H1 (cell line): Measurements from ENCODE around the gene UFC1. TPM values are rescaled to one million over a fixed set of nuclear protein-coding genes. Genes with fewer than 3 reads are reported as not detected.

ENCODE experiments used
- CTCF ChIA-PET: fragments of 300-600 bp; sonication (Branson Sonifier 250); formaldehyde crosslinking; loops from one replicate; lab custom pipeline; 2021; ENCODE audit not compliant: partially characterized antibody; lab: Charles Lee
- POLR2A ChIA-PET: fragments of 300-600 bp; sonication (Branson Sonifier 250); formaldehyde crosslinking; loops from one replicate; lab custom pipeline; 2021; ENCODE audit warnings: inconsistent platforms; ENCODE audit not compliant: partially characterized antibody; lab: Charles Lee
- DNase-seq, 2 experiments: peaks; one replicate each; pipeline versions ENCODE4 v3.0.0 to v3.0.0-alpha.2; 2010 to 2022; ENCODE audit warnings: low spot score in 2 of 2, low read depth in 1 of 2, mixed read lengths in 1 of 2
- FAIRE-seq: peaks from 2 replicates; lab custom pipeline; 2011; peaks lifted over from hg19 to GRCh38; lab: Jason Lieb, UNC
- H2AFZ ChIP-seq: 2 replicates; pipeline ENCODE4 v1.8.1; 2012; ENCODE audit warnings: low read length, inconsistent platforms
- H2AK5ac ChIP-seq: 2 replicates; pipeline ENCODE4 v1.6.1; 2013; ENCODE audit warnings: low read depth, low read length
- H2BK120ac ChIP-seq: replicated peaks from 2 replicates; pipeline ENCODE3; 2013; ENCODE audit warnings: low read depth, low read length, inconsistent platforms
- H2BK12ac ChIP-seq: 2 replicates; pipeline ENCODE4 v1.6.1; 2013; ENCODE audit warnings: low read depth, low read length
- H2BK15ac ChIP-seq: 2 replicates; pipeline ENCODE4 v1.6.1; 2013; ENCODE audit warnings: low read length
- H2BK20ac ChIP-seq: 2 replicates; pipeline ENCODE4 v1.6.1; 2013; ENCODE audit warnings: low read length
- H2BK5ac ChIP-seq: 2 replicates; pipeline ENCODE4 v1.6.1; 2013; ENCODE audit warnings: low read depth, low read length
- H3K14ac ChIP-seq: 2 replicates; pipeline ENCODE4 v1.6.1; 2013; ENCODE audit warnings: inconsistent platforms; ENCODE audit not compliant: insufficient read length
- H3K18ac ChIP-seq: 2 replicates; pipeline ENCODE4 v1.6.1; 2013; ENCODE audit warnings: low read length; ENCODE audit errors: extremely low read depth
- H3K23ac ChIP-seq: 2 replicates; pipeline ENCODE4 v1.6.1; 2013; ENCODE audit warnings: inconsistent platforms; ENCODE audit not compliant: insufficient read length
- H3K23me2 ChIP-seq: 2 replicates; pipeline ENCODE4 v1.6.1; 2013; ENCODE audit warnings: low read depth, low read length
- H3K27ac ChIP-seq: 2 replicates; pipeline ENCODE4 v1.6.1; 2011; ENCODE audit warnings: low read depth, low read length, inconsistent platforms
- H3K27me3 ChIP-seq, 4 experiments: replicated peaks in 1 of 4; 1 replicate in 1 of 4; 2 replicates in 3 of 4; pipeline versions ENCODE4 v1.6.1 to v1.8.1; 2011 to 2013; ENCODE audit warnings: low read length in 3 of 4, mild to moderate bottlenecking in 3 of 4, inconsistent platforms in 2 of 4, mixed read lengths in 2 of 4, moderate library complexity in 1 of 4; ENCODE audit not compliant: control insufficient read depth in 3 of 4, insufficient read depth in 3 of 4; ENCODE audit errors: extremely low read depth in 1 of 4
- H3K36me3 ChIP-seq, 4 experiments: 2 replicates each; pipeline versions ENCODE4 v1.6.1 to v1.8.1; 2011 to 2013; ENCODE audit warnings: mild to moderate bottlenecking in 4 of 4, low read length in 3 of 4, moderate library complexity in 2 of 4, control low read depth in 1 of 4, inconsistent platforms in 1 of 4; ENCODE audit not compliant: insufficient read depth in 4 of 4, control insufficient read depth in 2 of 4
- H3K4ac ChIP-seq: replicated peaks from 2 replicates; pipeline ENCODE3; 2013; ENCODE audit warnings: low read length, low read depth, mixed read lengths, inconsistent platforms; ENCODE audit not compliant: insufficient read length
- H3K4me1 ChIP-seq, 4 experiments: replicated peaks in 1 of 4; 1 replicate in 1 of 4; 2 replicates in 3 of 4; pipeline versions ENCODE4 v1.6.1 to v1.8.1; 2011 to 2013; ENCODE audit warnings: low read length in 3 of 4, inconsistent platforms in 2 of 4, mixed read lengths in 1 of 4; ENCODE audit not compliant: insufficient read depth in 4 of 4, control insufficient read depth in 3 of 4
- H3K4me2 ChIP-seq, 2 experiments: 2 replicates each; pipeline versions ENCODE4 v1.6.1 to v1.8.1; 2011 to 2013; ENCODE audit warnings: low read depth in 2 of 2, low read length in 2 of 2, control low read depth in 1 of 2, inconsistent platforms in 1 of 2, mild to moderate bottlenecking in 1 of 2; ENCODE audit not compliant: insufficient read depth in 1 of 2
- H3K4me3 ChIP-seq, 4 experiments: fragments of 200-600, 300-600 bp in 1 of 4; sonication (generic), shearing (Covaris generic), sonication (Bioruptor Twin) in 1 of 4; 2 replicates each; pipeline versions ENCODE4 v1.5.1 to v1.8.1; 2011 to 2016; ENCODE audit warnings: low read length in 4 of 4, low read depth in 3 of 4, control low read depth in 2 of 4, inconsistent platforms in 2 of 4, mild to moderate bottlenecking in 2 of 4, mixed read lengths in 1 of 4, moderate library complexity in 1 of 4; ENCODE audit not compliant: insufficient read depth in 2 of 4; ENCODE audit errors: extremely low read depth in 1 of 4
- H3K56ac ChIP-seq: replicated peaks from 2 replicates; pipeline ENCODE3; 2013; ENCODE audit warnings: low read depth, mild to moderate bottlenecking, mixed read lengths, low read length, inconsistent platforms; ENCODE audit not compliant: insufficient read length
- H3K79me1 ChIP-seq: 2 replicates; pipeline ENCODE4 v1.6.1; 2013; ENCODE audit warnings: low read depth, low read length, control low read depth
- H3K79me2 ChIP-seq, 2 experiments: 2 replicates each; pipeline versions ENCODE4 v1.6.1 to v1.8.1; 2012 to 2013; ENCODE audit warnings: low read length in 2 of 2, mild to moderate bottlenecking in 2 of 2, inconsistent platforms in 1 of 2; ENCODE audit not compliant: insufficient read depth in 2 of 2, control insufficient read depth in 1 of 2
- H3K9ac ChIP-seq, 4 experiments: replicated peaks in 1 of 4; 1 replicate in 1 of 4; 2 replicates in 3 of 4; pipeline versions ENCODE4 v1.6.1 to v1.8.1; 2011 to 2013; ENCODE audit warnings: low read depth in 3 of 4, low read length in 3 of 4, control low read depth in 2 of 4, mild to moderate bottlenecking in 2 of 4, moderate library complexity in 2 of 4, inconsistent platforms in 1 of 4; ENCODE audit errors: extremely low read depth in 1 of 4
- H3K9me3 ChIP-seq, 2 experiments: 2 replicates each; pipeline versions ENCODE4 v1.6.1 to v1.8.1; 2012 to 2013; ENCODE audit warnings: mild to moderate bottlenecking in 2 of 2, moderate library complexity in 2 of 2, control low read depth in 1 of 2, inconsistent platforms in 1 of 2, low read depth in 1 of 2, low read length in 1 of 2, mixed read lengths in 1 of 2; ENCODE audit not compliant: insufficient read depth in 2 of 2
- H4K20me1 ChIP-seq, 2 experiments: replicated peaks in 1 of 2; 2 replicates each; pipeline versions ENCODE3 to v1.8.1; 2011 to 2013; ENCODE audit warnings: inconsistent platforms in 2 of 2, low read length in 2 of 2, mild to moderate bottlenecking in 1 of 2; ENCODE audit not compliant: insufficient read depth in 2 of 2, control insufficient read depth in 1 of 2
- H4K5ac ChIP-seq: 2 replicates; pipeline ENCODE4 v1.6.1; 2013; ENCODE audit warnings: low read length, low read depth, mixed read lengths, inconsistent platforms; ENCODE audit not compliant: insufficient read length
- H4K8ac ChIP-seq: 2 replicates; pipeline ENCODE4 v1.8.0; 2013; ENCODE audit warnings: mild to moderate bottlenecking, moderate library complexity, low read length, inconsistent platforms; ENCODE audit not compliant: insufficient read depth; ENCODE audit errors: extremely low read depth
- H4K91ac ChIP-seq: replicated peaks from 2 replicates; pipeline ENCODE3; 2013; ENCODE audit warnings: low read length, mixed read lengths, inconsistent platforms; ENCODE audit not compliant: insufficient read length
- CBX5 ChIP-seq: fragments of 300-800, 300-1000 bp; sonication (generic); IDR thresholded peaks from 2 replicates; pipeline ENCODE4 v1.7.1; 2016; ENCODE audit warnings: antibody characterized with exemption, low read length, low read depth
- CHD2 ChIP-seq: IDR thresholded peaks from 2 replicates; pipeline ENCODE4 v1.6.1; 2012; ENCODE audit warnings: low read length, improper control_type of control experiment
- CTBP2 ChIP-seq: IDR thresholded peaks from 2 replicates; pipeline ENCODE4 v1.7.0; 2011; ENCODE audit warnings: borderline replicate concordance, mild to moderate bottlenecking, moderate library complexity, mixed read lengths, low read length; ENCODE audit not compliant: insufficient read depth, insufficient read length
- HDAC6 ChIP-seq: IDR thresholded peaks from one replicate; pipeline ENCODE4 v1.7.1; 2012; ENCODE audit warnings: low read depth, mild to moderate bottlenecking, inconsistent platforms, low read length, moderate library complexity
- NANOG ChIP-seq: IDR thresholded peaks from 2 replicates; pipeline ENCODE4 v1.6.1; 2011; ENCODE audit warnings: low read length, low read depth, mild to moderate bottlenecking, inconsistent platforms; ENCODE audit not compliant: insufficient read depth, poor library complexity, severe bottlenecking
- RNF2 ChIP-seq: fragments of 200-900, 300-1000 bp; sonication (generic); IDR thresholded peaks from 2 replicates; pipeline ENCODE4 v1.7.1; 2016; ENCODE audit warnings: borderline replicate concordance, low read depth, mild to moderate bottlenecking, antibody characterized with exemption, low read length; ENCODE audit not compliant: poor library complexity, severe bottlenecking; ENCODE audit errors: missing control alignments
- SAP30 ChIP-seq: fragments of 300-600 bp; sonication (generic); IDR thresholded peaks from 2 replicates; pipeline ENCODE4 v1.7.1; 2012; ENCODE audit warnings: low read length, moderate library complexity, mild to moderate bottlenecking, inconsistent platforms; ENCODE audit not compliant: insufficient read depth, insufficient replicate concordance
- SP4 ChIP-seq: IDR thresholded peaks from 2 replicates; pipeline ENCODE4 v1.6.1; 2012; ENCODE audit warnings: low read length, inconsistent platforms
- TEAD4 ChIP-seq: IDR thresholded peaks from 2 replicates; pipeline ENCODE4 v1.6.1; 2012; ENCODE audit warnings: low read depth, low read length, inconsistent platforms, mixed read lengths
- WGBS, 2 experiments: shearing (Covaris generic) in 1 of 2; methylation state at CpG; one replicate each; pipeline versions ENCODE4 v1.1.6 to v1.1.7; 2013 to 2015; ENCODE audit warnings: low lambda C conversion rate in 2 of 2, mixed read lengths in 2 of 2, inconsistent platforms in 1 of 2, low coverage in 1 of 2, missing lambda C conversion rate in 1 of 2; ENCODE audit not compliant: insufficient replicate concordance in 2 of 2, insufficient coverage in 1 of 2, insufficient read length in 1 of 2; ENCODE audit errors: extremely low coverage in 1 of 2, missing lambda C conversion rate in 1 of 2; 5-methylcytosine and 5-hydroxymethylcytosine counted together
- polyA plus RNA-seq, 7 experiments: library from polyadenylated mRNA; depleted of rRNA in 3 of 7; stranded (reverse) in 5 of 7; unstranded in 2 of 7; fragments of >200 nt in 5 of 7; fragments of 200-250 nt in 2 of 7; gene quantifications; 1 replicate in 5 of 7; 2 replicates in 1 of 7; 4 replicates in 1 of 7; pipeline versions ENCODE4 v1.2.1 to v1.2.3, GENCODE V29; 2011 to 2013; ENCODE audit warnings: missing spikeins in 2 of 7, mixed read lengths in 2 of 7
- total RNA-seq: library from RNA; stranded (reverse); fragmentation: NEBNext Ultra II Directional; extraction: Animal tissue kit (Norgen Biotek cat#: 25700); gene quantifications from 2 replicates; pipeline ENCODE4 v1.2.1, GENCODE V29; 2021
- TF ChIP-seq, protein P1 (sequence below), 3 experiments: IDR thresholded peaks; 1 replicate in 2 of 3; 2 replicates in 1 of 3; pipeline versions ENCODE4 v1.5.1 to v1.6.1; 2011; ENCODE audit warnings: low read length in 3 of 3, mild to moderate bottlenecking in 3 of 3, inconsistent platforms in 2 of 3, low read depth in 1 of 3, moderate library complexity in 1 of 3; ENCODE audit not compliant: insufficient read depth in 1 of 3; ENCODE audit errors: control extremely low read depth in 1 of 3

The UFC1 gene
- total and polyA plus RNA-seq, 2 of the 8 experiments (the other 6 are each of a cell fraction or from before 2014, with no cell fraction given), result 67.8 to 102 TPM

DNA sequence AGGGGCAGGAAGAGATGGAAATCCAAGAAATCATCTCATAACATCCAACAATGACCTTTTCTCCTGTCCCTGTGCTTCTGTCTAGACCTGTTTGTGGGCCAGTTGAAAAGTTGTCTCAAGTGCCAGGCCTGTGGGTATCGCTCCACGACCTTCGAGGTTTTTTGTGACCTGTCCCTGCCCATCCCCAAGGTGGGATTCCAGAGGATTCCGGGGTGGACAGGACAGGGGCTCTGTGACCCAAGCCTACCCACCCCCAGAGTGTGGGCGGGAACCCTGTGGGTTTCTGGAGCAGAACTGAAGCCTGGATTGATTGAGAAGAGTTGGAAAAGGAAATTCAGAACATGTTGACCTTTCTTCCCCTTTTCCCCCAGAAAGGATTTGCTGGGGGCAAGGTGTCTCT, 10.0 kb downstream of the UFC1 start:
- Histone ChIP-seq H4K8ac (no peak overlapping the region), H3K79me2 (no peaks in the 10 kb centered on the region; a peak in 1 of 4 replicates), H3K23ac (no peak overlapping the region), H3K79me1 (no peaks in the 10 kb centered on the region; the same call in 1 of the 2 replicates), H2BK120ac (no peak overlapping the region), H2AK5ac (no peak overlapping the region), H3K4me3 (no peak overlapping the region), H3K23me2 (peaks cover 17% of the 10 kb centered on the region), H3K27ac (no peak overlapping the region), H4K5ac (no peak overlapping the region), H3K9me3 (no peaks in the 10 kb centered on the region), H3K27me3 (no peaks in the 10 kb centered on the region), H4K20me1 (no peaks in the 10 kb centered on the region), H3K14ac (no peak overlapping the region), H3K9ac (no peak overlapping the region), H4K91ac (no peak overlapping the region), H3K4me1 (peaks cover 0 to 16% (median 8%) of the 10 kb centered on the region in 4 experiments; a peak in 4 of 7 replicates), H2BK5ac (no peak overlapping the region), H3K56ac (no peak overlapping the region), H3K4me2 (no peak overlapping the region), H3K4ac (no peak overlapping the region), H2AFZ (no peak overlapping the region), H2BK15ac (no peak overlapping the region), H2BK20ac (no peak overlapping the region), H2BK12ac (no peak overlapping the region), H3K18ac (no peak overlapping the region), H3K36me3 (peaks cover 0 to 3% (median under 1%) of the 10 kb centered on the region in 4 experiments; a peak in 1 of 8 replicates)
- ChIA-PET POLR2A (interaction anchor here (0.7 kb wide), 1 partner anchor 51 kb away, joined by 3 read pairs; no protein-coding TSS in a partner anchor), CTCF (interaction anchor here (0.9 to 5.3 kb wide), 4 partner anchors 9 to 219 kb away, joined by 3 to 32 read pairs (median 28); partner anchors contain the start of genes B4GALT3 and UFC1)
- DNase-seq, result no peak
- no peak for FAIRE-seq
- 99% methylated on average over 5 of the region's 5 CpGs; no CpG with 5 or more reads in 1 of the 2 experiments for WGBS, 2 experiments
- TF ChIP-seq SAP30, result no peak
- TF ChIP-seq CBX5, result no peak
- TF ChIP-seq, protein P1, sequence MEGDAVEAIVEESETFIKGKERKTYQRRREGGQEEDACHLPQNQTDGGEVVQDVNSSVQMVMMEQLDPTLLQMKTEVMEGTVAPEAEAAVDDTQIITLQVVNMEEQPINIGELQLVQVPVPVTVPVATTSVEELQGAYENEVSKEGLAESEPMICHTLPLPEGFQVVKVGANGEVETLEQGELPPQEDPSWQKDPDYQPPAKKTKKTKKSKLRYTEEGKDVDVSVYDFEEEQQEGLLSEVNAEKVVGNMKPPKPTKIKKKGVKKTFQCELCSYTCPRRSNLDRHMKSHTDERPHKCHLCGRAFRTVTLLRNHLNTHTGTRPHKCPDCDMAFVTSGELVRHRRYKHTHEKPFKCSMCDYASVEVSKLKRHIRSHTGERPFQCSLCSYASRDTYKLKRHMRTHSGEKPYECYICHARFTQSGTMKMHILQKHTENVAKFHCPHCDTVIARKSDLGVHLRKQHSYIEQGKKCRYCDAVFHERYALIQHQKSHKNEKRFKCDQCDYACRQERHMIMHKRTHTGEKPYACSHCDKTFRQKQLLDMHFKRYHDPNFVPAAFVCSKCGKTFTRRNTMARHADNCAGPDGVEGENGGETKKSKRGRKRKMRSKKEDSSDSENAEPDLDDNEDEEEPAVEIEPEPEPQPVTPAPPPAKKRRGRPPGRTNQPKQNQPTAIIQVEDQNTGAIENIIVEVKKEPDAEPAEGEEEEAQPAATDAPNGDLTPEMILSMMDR (IDR thresholded peaks at IDR 0.05; ENCODE audit: control extremely low read depth in 1 of 3, insufficient read depth in 1 of 3, low read depth in 1 of 3, low read length in 3 of 3), result no peak
- no peak for TF ChIP-seq SP4
- TF ChIP-seq HDAC6, result no peak
- no peak for TF ChIP-seq CHD2
- TF ChIP-seq RNF2, result no peak
- no peak for TF ChIP-seq TEAD4
- TF ChIP-seq CTBP2, result no peak
- TF ChIP-seq NANOG, result no peak
